GM15510 (cell line): ENCODE measurements around the gene DYNC2LI1.

Source experiments
- POLR2A ChIP-seq: IDR thresholded peaks from 3 replicates; pipeline ENCODE4 v1.6.1; 2011; ENCODE audit warnings: borderline replicate concordance; ENCODE audit not compliant: insufficient read length; ENCODE audit errors: extremely low read depth

DYNC2LI1 gene

GRCh38 chr2:43794956-43795355 lies 21.1 kb downstream of the DYNC2LI1 start:
- no peak for TF ChIP-seq POLR2A

- TF ChIP-seq POLR2A = no peak
These were observed 22.4 kb downstream of the DYNC2LI1 start for GRCh38 chr2:43796206-43796605.

- no peak for TF ChIP-seq POLR2A
These were observed 24.5 kb downstream of the DYNC2LI1 start for GRCh38 chr2:43798300-43798699.

GRCh38 chr2:43800894-43801293 lies 27.1 kb downstream of the DYNC2LI1 start:
- no peak for TF ChIP-seq POLR2A

GRCh38 chr2:43802135-43802534 lies 28.3 kb downstream of the DYNC2LI1 start:
- no peak for TF ChIP-seq POLR2A

- no peak for TF ChIP-seq POLR2A
These were observed 29.3 kb downstream of the DYNC2LI1 start for GRCh38 chr2:43803113-43803512.

GRCh38 chr2:43806719-43807031 lies 32.8 kb downstream of the DYNC2LI1 start:
- no peak for TF ChIP-seq POLR2A

- TF ChIP-seq POLR2A = no peak
These were observed 36.6 kb downstream of the DYNC2LI1 start for GRCh38 chr2:43810452-43810851.

GRCh38 chr2:43810888-43811287 lies 37.0 kb downstream of the DYNC2LI1 start:
- TF ChIP-seq POLR2A = no peak

GRCh38 chr2:43812006-43812405 lies 38.2 kb downstream of the DYNC2LI1 start:
- TF ChIP-seq POLR2A = no peak

- no peak for TF ChIP-seq POLR2A
These were observed 39.1 kb downstream of the DYNC2LI1 start for GRCh38 chr2:43812947-43813346.

GRCh38 chr2:43814711-43815110 lies 40.9 kb downstream of the DYNC2LI1 start:
- no peak for TF ChIP-seq POLR2A

GRCh38 chr2:43818761-43819160 lies 44.9 kb downstream of the DYNC2LI1 start:
- no peak for TF ChIP-seq POLR2A

- TF ChIP-seq POLR2A = no peak
These were observed 45.8 kb downstream of the DYNC2LI1 start for GRCh38 chr2:43819491-43820163.

GRCh38 chr2:43822839-43823238 lies 49.0 kb downstream of the DYNC2LI1 start:
- TF ChIP-seq POLR2A = no peak

- TF ChIP-seq POLR2A = no peak
These were observed 49.9 kb downstream of the DYNC2LI1 start for GRCh38 chr2:43823751-43824150.

- TF ChIP-seq POLR2A = no peak
These were observed 50.7 kb downstream of the DYNC2LI1 start for GRCh38 chr2:43824512-43824911.
